ENCODE data around the gene ABTB1. TPM values are rescaled to one million over a fixed set of nuclear protein-coding genes. Genes with fewer than 3 reads are reported as not detected.
"Not testable (repeated sequence)": the region's sequence is repeated elsewhere in the genome, so short reads cannot be mapped to it uniquely, and the experiment has no call there.

Gene ABTB1
- polyA plus RNA-seq, 1 donor from 2014 or later, result 76.5 TPM

DNA sequence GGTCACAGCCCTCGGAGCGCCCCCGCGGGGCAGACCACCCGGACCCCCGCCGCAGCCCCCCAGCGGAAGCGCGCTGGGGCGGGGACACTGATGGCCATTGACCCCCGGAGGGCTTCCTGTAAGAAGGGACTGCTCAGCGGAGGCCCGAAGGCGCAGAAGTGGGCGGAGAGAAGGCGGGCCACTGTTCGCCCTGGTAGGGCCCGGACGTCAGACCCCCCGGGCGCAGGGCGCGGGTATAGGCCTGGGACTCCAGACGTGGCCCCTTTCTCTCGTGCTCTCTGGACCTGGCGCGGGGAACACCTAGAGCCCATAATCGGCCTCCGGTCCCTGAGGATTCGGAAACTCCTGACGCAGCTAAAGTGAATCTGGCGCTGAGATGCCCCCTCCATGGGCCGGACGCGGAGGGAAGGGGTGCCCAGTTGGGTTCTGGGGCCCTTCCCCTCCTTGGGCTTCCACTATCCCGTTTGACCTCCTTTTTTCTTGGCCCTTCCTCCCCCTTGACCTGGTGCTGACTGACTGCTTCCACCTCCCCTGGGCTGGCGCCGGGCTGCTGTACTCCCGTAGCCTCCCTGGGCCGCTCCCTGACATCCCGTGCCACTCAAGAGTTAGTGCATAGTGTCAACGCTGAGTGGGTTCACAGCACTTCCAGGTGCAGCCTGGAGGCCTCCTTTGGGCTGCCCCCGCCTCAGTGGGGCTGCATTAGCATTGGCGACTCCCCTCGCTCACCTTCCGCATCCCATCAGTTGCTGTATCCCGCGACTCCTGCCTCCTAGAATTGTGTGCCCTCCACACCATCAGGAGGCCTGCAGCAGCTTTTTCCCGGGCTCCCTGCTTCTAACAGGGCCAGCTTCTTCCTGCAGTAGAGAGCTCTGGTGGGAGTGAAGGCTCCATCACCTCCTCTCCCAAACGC is 694 bp downstream of the ABTB1 start:
- peak overlapping the region; percentile 84 to 92 (median 84) for H3K27ac Mint-ChIP-seq
- H3K9me3 Mint-ChIP-seq, result no peaks in the 10 kb centered on the region
- H3K4me3 Mint-ChIP-seq, result peak overlapping the region; percentile 87 to 97 (median 90)
- peaks cover 0 to 17% (median 14%) of the 10 kb centered on the region in 3 donors for H3K4me1 Mint-ChIP-seq
- H3K27me3 Mint-ChIP-seq, result no peaks in the 10 kb centered on the region
- peaks cover 6% of the 10 kb centered on the region for H3K36me3 Mint-ChIP-seq

DNA sequence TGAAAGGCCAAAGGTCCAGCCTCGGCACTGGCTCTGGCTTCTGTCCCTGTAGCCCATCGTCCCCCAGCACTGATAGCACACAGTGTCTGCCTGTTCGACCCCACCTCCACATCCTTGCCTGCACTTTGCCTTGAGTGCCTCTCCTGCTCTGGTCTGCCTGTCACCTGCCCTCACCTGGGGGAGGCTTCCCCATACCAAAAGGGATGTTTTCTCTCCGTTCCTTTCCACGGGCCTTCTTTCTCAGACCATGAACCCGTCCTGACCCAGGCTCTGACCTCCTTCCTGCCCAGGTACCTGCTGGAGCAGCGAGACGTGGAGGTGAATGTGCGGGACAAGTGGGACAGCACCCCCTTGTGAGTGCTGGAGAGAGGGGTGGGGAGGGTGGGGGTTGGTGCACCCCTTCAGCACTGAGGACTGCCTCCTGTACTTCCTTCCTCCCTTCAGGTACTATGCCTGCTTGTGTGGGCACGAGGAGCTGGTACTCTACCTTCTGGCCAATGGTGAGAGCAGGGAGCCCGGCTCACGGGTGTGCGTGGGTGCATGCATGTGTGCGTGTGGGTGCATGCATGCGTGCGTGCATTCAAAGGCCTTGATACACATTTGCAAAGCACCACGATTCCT is 1.5 kb downstream of the ABTB1 start:
- Mint-ChIP-seq H3K4me1 (peaks cover 0 to 17% (median 14%) of the 10 kb centered on the region in 3 donors), H3K27me3 (no peaks in the 10 kb centered on the region), H3K27ac (peak overlapping the region in 2 of 3 donors; percentile 84), H3K36me3 (peaks cover 6% of the 10 kb centered on the region), H3K4me3 (peak overlapping the region; percentile 87 to 97 (median 90)), H3K9me3 (no peaks in the 10 kb centered on the region)

DNA sequence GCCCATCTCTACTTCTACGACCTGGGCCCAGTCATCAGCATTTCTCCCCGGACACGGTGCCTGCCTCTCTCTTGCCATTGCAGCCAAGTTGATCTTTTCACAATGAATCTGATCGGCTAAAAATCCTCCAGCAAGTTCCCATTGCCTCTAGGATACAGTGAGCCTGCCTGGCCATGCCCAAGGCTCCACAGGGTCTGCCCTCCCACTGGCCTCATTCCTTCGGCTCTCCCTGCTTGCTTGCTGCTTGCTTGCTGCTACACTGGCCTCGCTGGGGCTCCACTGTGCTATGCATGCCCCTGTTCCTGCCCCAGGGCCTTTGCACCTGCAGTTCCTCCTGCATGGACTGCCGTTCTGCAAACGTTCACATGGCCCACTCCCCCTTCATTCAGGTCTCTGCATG is 2.0 kb downstream of the ABTB1 start:
- peaks cover 0 to 17% (median 14%) of the 10 kb centered on the region in 3 donors for H3K4me1 Mint-ChIP-seq
- no peaks in the 10 kb centered on the region for H3K27me3 Mint-ChIP-seq
- H3K9me3 Mint-ChIP-seq, result no peaks in the 10 kb centered on the region

DNA sequence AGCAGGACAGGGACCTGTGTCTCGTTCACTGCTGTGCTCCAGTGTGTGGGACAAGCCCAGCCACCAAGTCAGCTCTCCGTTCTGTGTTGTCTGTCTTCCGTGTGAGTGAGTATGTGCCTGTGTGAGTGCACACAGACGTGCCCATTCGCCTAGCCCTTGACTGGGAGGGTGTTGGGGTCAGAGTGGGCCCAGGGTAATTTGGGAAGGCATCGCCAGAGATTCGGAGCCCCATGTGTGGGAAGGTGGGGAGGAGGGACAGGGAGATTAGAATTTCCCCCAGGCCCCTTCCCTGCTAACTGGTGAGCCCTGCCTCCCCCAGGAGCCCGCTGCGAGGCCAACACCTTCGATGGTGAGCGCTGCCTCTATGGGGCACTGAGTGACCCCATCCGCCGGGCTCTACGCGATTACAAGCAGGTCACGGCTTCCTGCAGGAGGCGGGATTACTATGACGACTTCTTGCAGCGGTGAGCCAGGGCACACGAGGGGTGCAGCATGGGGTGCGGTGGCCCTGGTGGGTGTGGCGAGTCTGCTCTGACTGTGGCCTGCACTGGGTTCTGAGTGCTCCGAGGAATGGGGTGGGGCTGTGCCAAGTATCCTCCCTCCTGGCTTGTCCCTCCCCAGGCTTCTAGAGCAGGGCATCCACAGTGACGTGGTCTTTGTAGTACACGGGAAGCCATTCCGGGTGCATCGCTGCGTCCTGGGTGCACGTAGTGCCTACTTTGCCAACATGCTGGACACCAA is 3.1 kb downstream of the ABTB1 start:
- Mint-ChIP-seq H3K27ac (peak overlapping the region in 1 of 3 donors; percentile 50), H3K4me1 (peaks cover 0 to 17% (median 14%) of the 10 kb centered on the region in 3 donors), H3K4me3 (peak overlapping the region in 3 of 4 donors; percentile 46 to 88 (median 72)), H3K27me3 (no peaks in the 10 kb centered on the region), H3K36me3 (peaks cover 6% of the 10 kb centered on the region), H3K9me3 (no peaks in the 10 kb centered on the region)

More for the DNA sequence above, 2.0 kb downstream of the ABTB1 start:
- H3K36me3 Mint-ChIP-seq, result peaks cover 6% of the 10 kb centered on the region
- H3K27ac Mint-ChIP-seq, result peak overlapping the region in 2 of 3 donors; percentile 19 to 80
- peak overlapping the region; percentile 59 to 92 (median 84) for H3K4me3 Mint-ChIP-seq

DNA sequence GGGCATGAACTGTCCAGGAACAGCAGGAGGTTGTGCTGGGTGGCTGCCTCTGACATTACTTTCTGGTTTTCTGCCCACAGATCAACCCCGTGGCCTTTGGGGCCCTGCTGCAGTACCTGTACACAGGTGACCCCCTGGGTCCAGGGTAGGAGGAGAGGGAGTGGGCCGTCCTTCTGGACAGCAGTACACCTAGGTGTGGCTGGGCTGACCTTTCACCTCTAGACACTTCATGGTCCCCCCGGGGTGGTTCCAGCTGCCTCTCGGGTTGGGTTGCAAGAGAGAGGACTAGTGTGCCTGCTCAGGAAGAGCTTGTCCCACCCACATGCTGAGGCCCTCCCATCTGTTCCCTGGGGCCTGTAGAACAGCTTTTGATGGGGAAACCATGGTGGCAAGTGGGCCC is 3.7 kb downstream of the ABTB1 start:
- peaks cover 6 to 18% (median 15%) of the 10 kb centered on the region in 3 donors for H3K4me1 Mint-ChIP-seq
- peak overlapping the region in 1 of 3 donors; percentile 50 for H3K27ac Mint-ChIP-seq
- no peaks in the 10 kb centered on the region for H3K27me3 Mint-ChIP-seq
- peak overlapping the region in 1 of 4 donors; percentile 38 for H3K4me3 Mint-ChIP-seq
- peaks cover 6% of the 10 kb centered on the region for H3K36me3 Mint-ChIP-seq
- no peaks in the 10 kb centered on the region for H3K9me3 Mint-ChIP-seq

DNA sequence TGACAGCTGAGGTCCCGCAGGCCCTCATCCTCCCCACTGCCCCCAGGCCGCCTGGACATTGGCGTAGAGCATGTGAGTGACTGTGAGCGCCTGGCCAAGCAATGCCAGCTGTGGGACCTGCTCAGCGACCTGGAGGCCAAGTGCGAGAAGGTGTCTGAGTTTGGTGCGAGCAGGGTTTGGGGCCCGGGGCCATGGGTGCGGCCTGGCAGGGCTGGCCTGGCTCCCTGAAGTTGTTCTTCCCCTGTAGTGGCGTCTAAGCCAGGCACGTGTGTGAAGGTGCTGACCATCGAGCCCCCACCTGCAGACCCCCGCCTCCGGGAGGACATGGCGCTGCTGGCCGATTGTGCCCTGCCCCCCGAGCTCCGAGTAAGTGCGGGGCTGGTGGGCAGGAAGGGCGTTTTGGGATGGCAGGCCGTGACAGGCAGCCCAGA is 4.2 kb downstream of the ABTB1 start:
- peaks cover 6% of the 10 kb centered on the region for H3K36me3 Mint-ChIP-seq
- peaks cover 9 to 22% (median 16%) of the 10 kb centered on the region in 3 donors for H3K4me1 Mint-ChIP-seq
- H3K27me3 Mint-ChIP-seq, result no peaks in the 10 kb centered on the region
- H3K9me3 Mint-ChIP-seq, result no peaks in the 10 kb centered on the region
- peak overlapping the region in 1 of 4 donors; percentile 52 for H3K4me3 Mint-ChIP-seq
- H3K27ac Mint-ChIP-seq, result no peak overlapping the region

DNA sequence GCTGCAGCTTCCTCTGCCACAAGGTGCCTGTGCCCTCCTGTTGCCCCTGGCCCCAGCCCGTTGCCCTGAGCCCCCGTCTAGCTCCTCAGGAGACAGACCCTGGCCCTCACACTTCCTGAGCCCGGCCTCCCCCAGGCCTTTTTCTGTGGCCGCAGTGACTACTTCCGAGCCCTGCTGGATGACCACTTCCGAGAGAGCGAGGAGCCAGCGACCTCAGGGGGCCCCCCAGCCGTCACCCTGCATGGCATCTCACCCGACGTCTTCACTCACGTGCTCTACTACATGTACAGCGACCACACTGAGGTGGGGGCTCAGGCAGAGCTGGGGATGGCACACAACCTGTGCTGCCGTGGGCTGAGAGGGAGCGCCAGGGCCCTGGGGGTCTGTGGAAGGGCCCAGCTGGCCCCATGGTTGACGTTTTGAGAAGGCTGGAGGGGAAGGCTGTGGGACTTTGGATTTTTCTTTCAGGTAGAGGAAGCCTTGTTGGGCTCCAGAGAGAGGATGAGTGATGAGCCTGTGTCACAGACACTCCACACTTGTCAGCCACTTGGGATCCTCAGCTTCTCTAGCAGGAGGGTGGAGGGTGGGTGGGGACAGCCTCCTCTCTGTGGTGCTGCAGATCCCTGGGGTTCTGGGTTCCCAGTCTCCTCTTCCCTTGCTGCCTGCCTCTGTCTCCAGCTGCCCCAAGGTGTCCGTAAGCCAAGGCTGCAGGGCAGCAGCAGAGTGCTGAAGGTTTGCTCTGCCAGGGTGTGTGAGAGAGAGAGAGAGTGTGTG is 5.0 kb downstream of the ABTB1 start:
- peak overlapping the region in 1 of 3 donors; percentile 39 for H3K27ac Mint-ChIP-seq
- H3K36me3 Mint-ChIP-seq, result peaks cover 6% of the 10 kb centered on the region
- no peaks in the 10 kb centered on the region for H3K27me3 Mint-ChIP-seq
- H3K9me3 Mint-ChIP-seq, result peaks cover 0 to 2% (median 0%) of the 10 kb centered on the region in 3 donors
- H3K4me3 Mint-ChIP-seq, result peak overlapping the region in 1 of 4 donors; percentile 52
- H3K4me1 Mint-ChIP-seq, result peaks cover 9 to 22% (median 16%) of the 10 kb centered on the region in 3 donors

DNA sequence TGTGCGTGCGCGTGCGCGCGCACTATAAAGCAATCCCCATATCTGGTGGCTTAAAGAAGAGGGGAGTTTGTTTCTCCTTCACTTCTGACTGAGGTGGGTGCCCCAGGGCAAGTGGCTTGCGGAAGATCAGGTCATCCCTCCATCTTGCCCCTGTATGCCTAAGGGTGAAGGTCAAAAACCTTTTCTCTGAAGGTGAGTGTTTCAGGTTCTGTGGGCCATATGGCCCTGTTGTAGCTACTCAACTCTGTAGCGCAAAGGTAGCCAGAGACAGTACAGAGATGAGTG is 5.5 kb downstream of the ABTB1 start:
- peaks cover 6% of the 10 kb centered on the region for H3K36me3 Mint-ChIP-seq
- no peaks in the 10 kb centered on the region for H3K27me3 Mint-ChIP-seq
- peaks cover 9 to 22% (median 16%) of the 10 kb centered on the region in 3 donors for H3K4me1 Mint-ChIP-seq
- peak overlapping the region in 1 of 4 donors; percentile 12 for H3K4me3 Mint-ChIP-seq
- H3K27ac Mint-ChIP-seq, result peak overlapping the region in 1 of 3 donors; percentile 39
- H3K9me3 Mint-ChIP-seq, result peaks cover 0 to 2% (median 0%) of the 10 kb centered on the region in 3 donors

DNA sequence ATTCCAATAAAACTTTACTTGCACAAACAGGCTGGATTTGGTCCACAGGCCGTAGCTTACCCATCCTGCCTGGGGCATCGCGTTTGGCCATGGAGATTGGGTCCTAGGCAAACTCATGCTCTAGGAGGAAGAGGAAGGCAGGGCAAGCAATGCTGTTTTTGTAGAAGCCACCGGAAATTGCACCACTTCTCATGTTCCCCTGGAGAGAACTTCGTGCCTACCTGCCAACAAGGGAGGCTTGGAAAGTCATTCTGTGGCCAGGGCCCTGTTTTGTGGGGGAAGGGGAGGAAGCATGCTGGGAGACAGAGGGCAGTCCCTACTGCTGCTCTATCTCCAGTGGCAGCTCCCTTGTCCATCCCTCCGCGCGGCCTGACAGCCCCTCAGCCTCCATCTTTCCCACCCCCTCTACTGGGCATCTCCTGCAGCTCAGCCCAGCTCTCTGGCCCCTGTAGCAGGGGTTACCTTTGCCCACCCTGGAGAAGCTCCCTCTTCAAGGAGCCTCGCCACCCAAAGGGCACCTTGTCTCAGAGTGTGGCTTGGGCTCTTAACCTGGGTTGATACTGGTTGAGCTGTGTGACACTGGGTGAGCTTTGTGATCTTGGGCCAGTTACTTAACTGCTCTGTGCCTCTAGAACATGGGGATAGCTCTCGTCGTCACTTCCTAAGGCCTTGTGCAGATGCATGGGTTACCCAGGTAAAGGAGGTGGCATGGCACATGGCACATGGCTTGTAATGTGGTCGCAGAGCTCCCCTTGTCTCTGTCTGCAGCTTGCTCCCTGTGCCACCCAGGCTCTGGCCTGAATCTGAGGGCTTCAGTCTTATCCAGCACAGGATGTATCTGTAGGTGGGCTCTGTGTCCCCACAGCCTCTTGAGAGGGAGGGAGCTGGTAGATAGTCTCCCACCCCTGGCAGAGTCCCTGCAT is 6.1 kb downstream of the ABTB1 start:
- Mint-ChIP-seq H3K36me3 (peaks cover 6% of the 10 kb centered on the region), H3K9me3 (peaks cover 0 to 2% (median 0%) of the 10 kb centered on the region in 3 donors), H3K4me1 (peaks cover 9 to 19% (median 11%) of the 10 kb centered on the region in 3 donors), H3K4me3 (peak overlapping the region in 1 of 4 donors; percentile 40), H3K27me3 (no peaks in the 10 kb centered on the region), H3K27ac (peak overlapping the region in 1 of 3 donors; percentile 39)

DNA sequence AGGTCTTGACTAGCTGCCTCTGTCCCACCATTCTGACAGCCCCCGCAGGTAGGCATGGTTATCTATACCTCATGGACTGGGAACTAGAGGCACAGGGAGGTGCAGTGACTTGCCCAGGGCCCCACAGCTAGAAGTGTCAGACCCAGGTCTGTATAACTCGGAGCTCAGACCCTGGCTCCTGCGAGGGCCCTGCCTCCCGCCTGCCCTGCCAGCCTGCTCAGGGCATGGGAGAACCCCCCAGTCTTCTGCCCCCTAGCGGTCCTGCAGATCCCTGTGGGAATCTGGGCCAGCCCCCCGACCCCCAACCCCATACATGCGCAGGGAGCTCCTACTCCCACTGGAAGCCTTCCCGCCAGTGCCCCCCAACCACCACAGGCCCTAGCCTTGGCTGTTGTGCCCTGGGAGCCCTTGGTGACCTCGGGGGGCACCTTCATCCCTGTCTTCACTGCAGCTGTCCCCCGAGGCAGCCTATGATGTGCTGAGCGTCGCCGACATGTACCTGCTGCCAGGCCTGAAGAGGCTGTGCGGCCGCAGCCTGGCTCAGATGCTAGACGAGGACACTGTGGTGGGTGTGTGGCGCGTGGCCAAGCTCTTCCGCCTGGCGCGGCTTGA is 6.9 kb downstream of the ABTB1 start:
- Mint-ChIP-seq H3K27ac (no peak overlapping the region), H3K27me3 (no peaks in the 10 kb centered on the region), H3K9me3 (peaks cover 0 to 2% (median 0%) of the 10 kb centered on the region in 3 donors), H3K4me1 (peaks cover 6 to 16% (median 9%) of the 10 kb centered on the region in 3 donors), H3K4me3 (no peak overlapping the region), H3K36me3 (peaks cover 2% of the 10 kb centered on the region)

DNA sequence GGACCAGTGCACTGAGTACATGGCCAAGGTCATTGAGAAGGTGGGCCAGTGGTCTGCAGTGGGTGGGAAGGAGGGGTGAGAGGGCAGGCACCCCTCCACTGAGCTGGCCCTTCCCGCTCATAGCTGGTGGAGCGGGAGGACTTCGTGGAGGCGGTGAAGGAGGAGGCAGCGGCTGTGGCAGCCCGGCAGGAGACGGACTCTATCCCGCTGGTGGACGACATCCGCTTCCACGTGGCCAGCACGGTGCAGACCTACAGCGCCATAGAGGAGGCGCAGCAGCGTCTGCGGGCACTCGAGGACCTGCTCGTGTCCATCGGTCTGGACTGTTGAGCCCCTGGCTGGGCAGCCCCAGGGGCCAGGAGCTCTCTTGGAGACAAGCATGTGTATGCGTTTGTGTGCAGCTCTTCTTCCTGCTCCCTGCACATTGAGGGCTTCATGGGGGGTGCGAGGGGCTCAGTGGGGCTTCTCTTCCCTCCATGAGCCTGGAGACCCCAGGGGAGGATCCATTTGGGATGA is 7.5 kb downstream of the ABTB1 start:
- peaks cover 5 to 12% (median 9%) of the 10 kb centered on the region in 3 donors for H3K4me1 Mint-ChIP-seq
- H3K4me3 Mint-ChIP-seq, result no peak overlapping the region
- no peaks in the 10 kb centered on the region for H3K36me3 Mint-ChIP-seq
- H3K27ac Mint-ChIP-seq, result no peak overlapping the region
- no peaks in the 10 kb centered on the region for H3K27me3 Mint-ChIP-seq
- peaks cover 0 to 2% (median 0%) of the 10 kb centered on the region in 3 donors for H3K9me3 Mint-ChIP-seq

DNA sequence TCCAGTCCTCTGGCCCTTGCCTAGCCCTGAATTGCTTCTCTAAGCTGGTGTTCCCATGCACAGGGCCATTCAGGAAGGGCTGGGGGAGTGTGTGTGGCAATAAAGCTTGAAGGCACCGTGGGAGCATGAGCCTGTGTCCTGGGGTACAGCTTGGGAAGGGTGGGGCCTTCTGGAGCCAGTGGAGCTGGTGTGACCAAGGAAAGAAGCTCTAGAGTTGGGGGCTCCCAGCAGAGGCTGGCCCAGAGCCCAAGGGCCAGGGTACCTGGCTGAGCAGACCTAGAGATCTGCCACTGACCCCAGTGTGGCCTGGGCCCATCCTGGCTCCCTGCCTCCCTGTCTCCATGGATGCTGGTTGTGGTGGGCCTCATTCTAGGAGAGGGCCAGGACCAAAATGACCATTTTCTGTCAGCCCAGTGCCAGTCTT is 8.1 kb downstream of the ABTB1 start:
- H3K9me3 Mint-ChIP-seq, result peaks cover 0 to 2% (median 0%) of the 10 kb centered on the region in 3 donors
- H3K27ac Mint-ChIP-seq, result peak overlapping the region in 1 of 3 donors; percentile 68
- no peaks in the 10 kb centered on the region for H3K27me3 Mint-ChIP-seq
- H3K4me1 Mint-ChIP-seq, result peaks cover 3 to 12% (median 9%) of the 10 kb centered on the region in 3 donors
- H3K4me3 Mint-ChIP-seq, result no peak overlapping the region
- no peaks in the 10 kb centered on the region for H3K36me3 Mint-ChIP-seq

DNA sequence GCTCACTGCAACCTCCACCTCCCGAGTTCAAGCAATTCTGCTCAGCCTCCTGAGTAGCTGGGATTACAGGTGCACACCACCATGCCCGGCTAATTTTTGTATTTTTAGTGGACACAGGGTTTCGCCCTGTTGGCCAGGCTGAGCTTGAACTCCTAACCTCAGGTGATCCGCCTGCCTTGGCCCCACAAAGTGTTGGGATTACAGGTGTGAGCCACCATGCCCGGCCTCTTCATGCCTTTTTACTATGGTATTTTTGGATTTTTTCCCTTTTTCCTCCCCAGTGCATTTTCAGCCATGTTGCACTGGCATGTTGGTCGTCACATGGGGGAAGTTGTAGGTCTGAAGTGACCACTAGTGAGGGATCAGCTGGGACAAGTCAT is 9.4 kb downstream of the ABTB1 start:
- not testable (repeated sequence) for H3K9me3 Mint-ChIP-seq, H3K4me3 Mint-ChIP-seq, H3K27ac Mint-ChIP-seq, H3K36me3 Mint-ChIP-seq, H3K27me3 Mint-ChIP-seq, H3K4me1 Mint-ChIP-seq
